Left ventricle myocardium inferior (tissue), 1 donor: ENCODE results near the gene FNDC3B. TPM values are rescaled to one million over a fixed set of nuclear protein-coding genes. Genes with fewer than 3 reads are reported as not detected.

Experiments
- DNase-seq: peaks from one replicate; pipeline ENCODE4 v3.0.0-alpha.2; 2020
- H3K27ac ChIP-seq: fragments of 200-600 bp; replicated peaks from 2 replicates; pipeline ENCODE4 v1.8.0; 2021
- H3K27me3 ChIP-seq: fragments of 200-600 bp; 2 replicates; pipeline ENCODE4 v1.8.0; 2021; ENCODE audit warnings: low read depth
- H3K36me3 ChIP-seq: fragments of 200-600 bp; 2 replicates; pipeline ENCODE4 v1.8.0; 2021
- H3K4me1 ChIP-seq: fragments of 200-600 bp; 2 replicates; pipeline ENCODE4 v1.8.0; 2021
- H3K4me3 ChIP-seq: fragments of 200-600 bp; 2 replicates; pipeline ENCODE4 v1.8.0; 2021; ENCODE audit warnings: mild to moderate bottlenecking, moderate library complexity
- H3K9me3 ChIP-seq: fragments of 200-600 bp; replicated peaks from 2 replicates; pipeline ENCODE4 v1.8.0; 2021
- CTCF ChIP-seq: fragments of 200-600 bp; IDR thresholded peaks from 2 replicates; pipeline ENCODE4 v1.8.0; 2021; ENCODE audit warnings: antibody characterized with exemption, mild to moderate bottlenecking, borderline replicate concordance
- intact Hi-C: fragments of 100-400 bp; cut with micrococcal nuclease; formaldehyde crosslinking; loops from one replicate; pipeline ENCODE4 v1.11.0; 2022
- total RNA-seq: library from RNA; stranded (reverse); fragmentation: NEBNext Ultra II Directional; extraction: Animal tissue kit (Norgen Biotek cat#: 25700); gene quantifications from one replicate; pipeline ENCODE4 v1.2.1, GENCODE V29; 2021
- donor health status: DM: no; HTN: yes; CAD: no; lungs with severe emphysema.

Gene FNDC3B
- total RNA-seq, 1 donor from 2014 or later = 75.7 TPM

- no peaks in the 10 kb centered on the region for H3K4me1 ChIP-seq
- H3K27ac ChIP-seq = no peak overlapping the region
- intact Hi-C loops = no loop called here
- H3K27me3 ChIP-seq = peaks cover 39% of the 10 kb centered on the region
- TF ChIP-seq CTCF = no peak
- H3K4me3 ChIP-seq = no peak overlapping the region
- H3K9me3 ChIP-seq = peaks cover 2% of the 10 kb centered on the region
- no peak for DNase-seq
- H3K36me3 ChIP-seq = no peaks in the 10 kb centered on the region
Measured at GRCh38 chr3:172438186-172438585, 398.8 kb downstream of the FNDC3B start.

- no peak overlapping the region for H3K27ac ChIP-seq
- TF ChIP-seq CTCF = no peak
Measured at GRCh38 chr3:172441581-172441980, 402.2 kb downstream of the FNDC3B start.

GRCh38 chr3:172442606-172443005 is 403.2 kb downstream of the FNDC3B start:
- Histone ChIP-seq H3K36me3 (no peaks in the 10 kb centered on the region), H3K27me3 (peaks cover 73% of the 10 kb centered on the region), H3K9me3 (no peaks in the 10 kb centered on the region), H3K4me3 (no peak overlapping the region), H3K4me1 (peaks cover 2% of the 10 kb centered on the region), H3K27ac (no peak overlapping the region)
- no peak for TF ChIP-seq CTCF
- DNase-seq = no peak
- intact Hi-C loops = no loop called here

More at GRCh38 chr3:172441581-172441980, 402.2 kb downstream of the FNDC3B start:
- H3K4me3 ChIP-seq = no peak overlapping the region
- no peaks in the 10 kb centered on the region for H3K9me3 ChIP-seq
- no peaks in the 10 kb centered on the region for H3K36me3 ChIP-seq
- H3K27me3 ChIP-seq = peaks cover 63% of the 10 kb centered on the region
- DNase-seq = no peak
- intact Hi-C loops = no loop called here
- H3K4me1 ChIP-seq = no peaks in the 10 kb centered on the region

- Histone ChIP-seq H3K36me3 (no peaks in the 10 kb centered on the region), H3K27me3 (peaks cover 86% of the 10 kb centered on the region), H3K27ac (no peak overlapping the region), H3K9me3 (no peaks in the 10 kb centered on the region), H3K4me3 (no peak overlapping the region), H3K4me1 (peaks cover 21% of the 10 kb centered on the region)
- no peak for DNase-seq
- TF ChIP-seq CTCF = no peak
- intact Hi-C loops = no loop called here
Measured at GRCh38 chr3:172444821-172445220, 405.4 kb downstream of the FNDC3B start.

- intact Hi-C loops = no loop called here
- no peak for DNase-seq
Measured at GRCh38 chr3:172446198-172446597, 406.8 kb downstream of the FNDC3B start.

More at GRCh38 chr3:172446198-172446597, 406.8 kb downstream of the FNDC3B start:
- Histone ChIP-seq H3K36me3 (no peaks in the 10 kb centered on the region), H3K4me3 (no peak overlapping the region), H3K27ac (no peak overlapping the region), H3K4me1 (peaks cover 23% of the 10 kb centered on the region), H3K9me3 (no peaks in the 10 kb centered on the region), H3K27me3 (peaks cover 88% of the 10 kb centered on the region)
- no peak for TF ChIP-seq CTCF
